Muscle layer of duodenum (tissue), 2 donors: ENCODE results near the gene FAM184B.

Experiments
- H3K27ac ChIP-seq: one replicate; pipeline ENCODE4 v1.7.0; 2013; ENCODE audit warnings: mild to moderate bottlenecking, low read length
- H3K27me3 ChIP-seq: one replicate; pipeline ENCODE4 v1.7.0; 2013; ENCODE audit warnings: low read depth, mild to moderate bottlenecking, control low read depth, low read length
- H3K36me3 ChIP-seq, 2 donors: one replicate each; pipeline ENCODE4 v1.7.0; 2013; ENCODE audit warnings: low read length in 2 of 2, control low read depth in 1 of 2, mild to moderate bottlenecking in 1 of 2; ENCODE audit not compliant: insufficient read depth in 2 of 2, control insufficient read depth in 1 of 2
- H3K4me1 ChIP-seq, 2 donors: one replicate each; pipeline ENCODE4 v1.7.0; 2013; ENCODE audit warnings: low read length in 2 of 2, mild to moderate bottlenecking in 2 of 2, control low read depth in 1 of 2, moderate library complexity in 1 of 2; ENCODE audit not compliant: insufficient read depth in 2 of 2, control insufficient read depth in 1 of 2
- H3K4me3 ChIP-seq, 2 donors: one replicate each; pipeline ENCODE4 v1.7.0; 2013; ENCODE audit warnings: low read length in 2 of 2, low read depth in 1 of 2, mild to moderate bottlenecking in 1 of 2
- H3K9me3 ChIP-seq, 2 donors: one replicate each; pipeline ENCODE4 v1.7.0; 2013; ENCODE audit warnings: low read length in 2 of 2, control low read depth in 1 of 2, mild to moderate bottlenecking in 1 of 2; ENCODE audit not compliant: control insufficient read depth in 1 of 2
- donor health status: healthy.

FAM184B gene

DNA sequence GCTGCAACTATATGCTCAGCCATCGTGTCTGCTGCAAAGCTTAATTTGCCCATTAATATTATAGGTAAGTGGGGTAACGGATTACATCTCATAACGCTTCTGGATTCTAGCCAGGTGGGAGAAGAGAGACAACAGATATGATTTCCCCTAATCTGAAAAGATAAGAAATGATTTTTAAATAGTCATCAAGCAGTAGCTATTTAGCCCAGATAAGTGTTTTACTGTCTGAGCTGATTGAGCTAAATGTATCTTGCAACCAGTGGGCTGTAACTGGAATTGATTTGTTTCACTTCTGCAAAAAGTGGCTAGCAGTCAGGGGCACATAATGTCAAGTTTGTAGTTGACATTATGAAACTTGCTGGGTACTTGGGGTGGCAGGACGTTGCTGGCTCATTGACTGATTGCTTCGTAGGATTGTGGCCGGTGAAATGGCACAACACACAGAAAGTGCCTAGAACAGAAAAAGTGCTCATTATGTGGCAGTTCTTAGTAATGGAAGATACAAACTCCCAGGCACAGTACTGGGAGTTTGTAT is 185.9 kb downstream of the FAM184B start:
- Histone ChIP-seq H3K27ac (no peak overlapping the region), H3K4me3 (no peak overlapping the region), H3K9me3 (no peaks in the 10 kb centered on the region), H3K27me3 (no peaks in the 10 kb centered on the region), H3K4me1 (no peaks in the 10 kb centered on the region), H3K36me3 (peaks cover 48 to 63% of the 10 kb centered on the region in 2 donors)

DNA sequence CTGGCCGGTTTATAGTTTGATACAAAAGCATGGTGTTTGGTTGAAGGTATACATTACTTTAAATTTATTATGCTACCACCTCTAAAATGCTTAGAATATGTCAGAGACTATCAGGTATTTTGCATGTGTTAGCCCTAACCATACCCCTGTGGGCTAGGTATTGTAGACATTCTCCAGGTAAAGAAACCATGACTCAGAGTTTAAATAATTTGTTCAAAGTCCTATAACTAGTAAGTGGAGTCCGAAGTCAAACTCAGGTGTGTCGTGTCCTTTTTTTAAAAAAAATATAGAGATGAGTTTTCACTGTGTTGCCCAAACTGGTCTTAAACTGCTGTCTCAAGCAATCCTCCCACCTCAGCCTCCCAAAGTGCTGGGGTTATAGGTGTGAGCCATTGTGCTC is 192.1 kb downstream of the FAM184B start:
- no peak overlapping the region for H3K4me3 ChIP-seq
- no peaks in the 10 kb centered on the region for H3K4me1 ChIP-seq
- H3K27ac ChIP-seq: no peak overlapping the region
- no peaks in the 10 kb centered on the region for H3K9me3 ChIP-seq
- peaks cover 62 to 79% of the 10 kb centered on the region in 2 donors for H3K36me3 ChIP-seq
- H3K27me3 ChIP-seq: no peaks in the 10 kb centered on the region

DNA sequence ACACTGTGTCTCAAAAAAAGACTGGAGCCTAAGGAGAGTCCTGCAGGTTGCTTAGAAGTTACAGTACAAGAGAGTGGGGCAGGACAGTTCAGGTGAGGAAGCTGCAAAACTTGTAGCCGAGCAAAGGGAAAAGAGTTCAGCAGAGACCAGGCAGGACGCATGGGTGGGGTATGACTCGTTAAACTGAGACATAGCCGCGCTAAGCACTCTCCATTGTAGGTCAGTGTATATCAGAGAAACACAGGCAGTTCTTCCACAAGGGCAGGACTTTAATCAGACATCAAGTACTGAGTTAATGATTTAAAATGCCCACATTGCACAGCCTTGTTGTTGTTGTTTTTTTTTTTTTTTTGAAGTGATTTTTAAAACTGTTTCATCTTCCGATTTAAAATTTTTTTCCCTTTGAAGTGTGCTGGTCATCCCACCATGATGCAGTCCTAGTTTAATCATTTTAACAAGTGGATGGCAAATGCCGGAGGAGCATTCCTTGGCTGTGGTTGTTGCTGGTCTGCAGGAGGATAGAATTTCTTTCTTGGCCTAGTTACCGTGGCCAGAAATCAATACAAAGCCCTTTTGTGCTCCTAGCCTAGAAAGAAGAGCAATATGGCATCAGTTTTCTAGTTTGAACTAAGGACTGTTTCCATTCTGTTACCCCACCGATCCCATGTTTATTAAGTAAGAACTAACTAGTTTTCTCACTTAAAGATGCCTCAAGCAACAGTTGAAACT is 194.2 kb downstream of the FAM184B start:
- peaks cover 77 to 89% of the 10 kb centered on the region in 2 donors for H3K36me3 ChIP-seq
- no peak overlapping the region for H3K4me3 ChIP-seq
- H3K27ac ChIP-seq: no peak overlapping the region
- H3K9me3 ChIP-seq: no peaks in the 10 kb centered on the region
- H3K27me3 ChIP-seq: no peaks in the 10 kb centered on the region
- H3K4me1 ChIP-seq: no peaks in the 10 kb centered on the region

DNA sequence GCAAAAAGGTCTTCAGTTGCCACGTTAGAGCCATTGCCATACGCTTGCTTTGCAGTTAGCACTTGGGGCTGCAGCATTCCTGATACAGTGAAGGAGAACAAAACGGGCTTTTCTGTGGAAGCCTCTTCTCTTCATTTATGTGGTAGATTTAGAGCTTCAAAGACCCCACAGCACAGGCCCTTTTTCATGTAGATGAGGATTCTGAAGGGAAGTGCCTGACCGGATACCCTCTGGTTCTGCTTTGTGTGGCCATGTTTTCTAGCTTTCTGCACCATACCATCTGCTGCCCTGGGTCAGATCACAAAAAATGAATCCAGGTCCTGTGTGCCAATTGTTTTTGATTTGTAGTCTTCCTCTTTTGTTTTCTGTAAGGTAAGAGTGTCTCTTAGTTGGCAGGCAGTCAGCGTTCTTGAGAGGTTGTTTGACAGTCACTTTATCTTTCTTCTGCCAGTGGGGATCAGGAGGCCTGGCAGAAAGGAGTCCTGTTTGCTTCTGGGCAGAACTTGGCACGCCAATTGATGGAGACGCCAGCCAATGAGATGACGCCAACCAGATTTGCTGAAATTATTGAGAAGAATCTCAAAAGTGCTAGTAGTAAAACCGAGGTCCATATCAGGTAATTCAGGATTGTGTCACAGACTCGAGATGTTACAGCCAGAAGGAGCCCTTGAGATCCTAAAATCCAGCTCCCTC is 196.8 kb downstream of the FAM184B start:
- Histone ChIP-seq H3K27me3 (no peaks in the 10 kb centered on the region), H3K9me3 (no peaks in the 10 kb centered on the region), H3K4me1 (peaks cover 0 to 1% of the 10 kb centered on the region in 2 donors), H3K4me3 (no peak overlapping the region), H3K27ac (no peak overlapping the region), H3K36me3 (peaks cover 74 to 77% of the 10 kb centered on the region in 2 donors)

DNA sequence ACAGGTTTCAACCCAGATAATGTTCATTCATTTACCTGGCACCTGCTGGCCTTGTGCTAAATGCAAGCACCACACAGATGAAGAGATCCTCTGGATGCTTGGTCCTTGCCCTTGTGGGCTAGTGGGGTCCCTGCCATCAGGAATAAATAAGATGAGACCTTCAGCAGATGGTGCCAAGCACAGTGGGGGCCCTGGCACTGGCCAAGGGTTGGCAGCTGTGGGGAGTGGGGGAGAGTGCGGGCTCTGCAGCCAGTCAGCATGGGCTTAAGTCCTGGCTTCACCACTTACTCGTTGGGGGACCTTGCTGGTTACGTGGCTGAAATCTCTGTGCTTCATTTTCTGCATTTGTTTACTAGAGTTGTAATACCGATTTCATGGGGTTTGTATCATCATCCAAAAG is 197.5 kb downstream of the FAM184B start:
- H3K4me1 ChIP-seq: peaks cover 0 to 4% of the 10 kb centered on the region in 2 donors
- peaks cover 69 to 70% of the 10 kb centered on the region in 2 donors for H3K36me3 ChIP-seq
- no peaks in the 10 kb centered on the region for H3K9me3 ChIP-seq
- H3K4me3 ChIP-seq: no peak overlapping the region
- H3K27ac ChIP-seq: no peak overlapping the region
- H3K27me3 ChIP-seq: no peaks in the 10 kb centered on the region

DNA sequence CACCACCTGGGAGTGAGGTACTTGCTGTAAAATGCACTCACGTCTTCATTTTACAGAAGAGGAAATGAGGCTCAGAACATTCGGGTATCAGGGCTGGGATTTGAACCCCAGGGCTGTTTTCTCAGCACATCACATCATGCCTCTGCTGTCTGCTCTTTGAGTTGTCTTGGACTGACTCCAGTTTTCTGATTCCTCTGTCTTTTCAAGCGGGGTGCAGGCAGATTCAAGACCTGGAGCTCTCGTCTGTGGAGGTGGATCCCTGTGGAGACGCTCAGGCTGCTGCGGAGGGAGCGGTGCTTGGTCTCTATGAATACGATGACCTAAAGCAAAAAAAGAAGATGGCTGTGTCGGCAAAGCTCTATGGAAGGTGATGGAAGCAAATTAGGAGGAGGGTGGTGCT is 198.1 kb downstream of the FAM184B start:
- peaks cover 0 to 10% of the 10 kb centered on the region in 2 donors for H3K4me1 ChIP-seq
- no peaks in the 10 kb centered on the region for H3K9me3 ChIP-seq
- no peak overlapping the region for H3K27ac ChIP-seq
- no peaks in the 10 kb centered on the region for H3K27me3 ChIP-seq
- no peak overlapping the region for H3K4me3 ChIP-seq
- peaks cover 63 to 64% of the 10 kb centered on the region in 2 donors for H3K36me3 ChIP-seq

DNA sequence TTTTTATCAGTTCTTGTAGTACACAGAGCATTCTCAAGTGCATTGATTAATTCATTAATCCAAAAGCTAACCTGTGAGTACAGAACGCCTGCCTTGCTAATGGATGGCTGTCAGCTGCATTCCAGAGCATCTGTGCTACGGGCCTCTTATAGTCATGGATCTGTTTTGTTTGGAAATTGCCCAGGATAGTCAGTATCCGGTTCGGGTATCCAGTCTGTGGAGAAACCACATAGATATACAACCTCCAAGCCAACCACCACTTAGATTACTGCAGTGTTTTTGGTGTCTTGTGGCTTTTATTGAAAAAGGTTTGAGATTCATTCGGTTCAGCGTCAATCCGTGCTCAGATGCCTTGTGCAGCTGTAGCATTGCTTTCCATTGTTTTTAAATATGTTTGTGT is 200.5 kb downstream of the FAM184B start:
- H3K27ac ChIP-seq: peak overlapping the region; percentile 85
- H3K4me3 ChIP-seq: no peak overlapping the region
- H3K36me3 ChIP-seq: peaks cover 40 to 48% of the 10 kb centered on the region in 2 donors
- H3K4me1 ChIP-seq: peaks cover 0 to 16% of the 10 kb centered on the region in 2 donors
- H3K9me3 ChIP-seq: no peaks in the 10 kb centered on the region
- H3K27me3 ChIP-seq: no peaks in the 10 kb centered on the region
